ENCODE measurements around the gene GAPVD1.

The GAPVD1 gene

GRCh38 chr9:125343518-125344275 is 82.1 kb downstream of the GAPVD1 start:
- H3K36me3 ChIP-seq (ENCODE audit: control insufficient read depth, insufficient read depth, low read length): peaks cover 7% of the 10 kb centered on the region
- TF ChIP-seq, protein P1, sequence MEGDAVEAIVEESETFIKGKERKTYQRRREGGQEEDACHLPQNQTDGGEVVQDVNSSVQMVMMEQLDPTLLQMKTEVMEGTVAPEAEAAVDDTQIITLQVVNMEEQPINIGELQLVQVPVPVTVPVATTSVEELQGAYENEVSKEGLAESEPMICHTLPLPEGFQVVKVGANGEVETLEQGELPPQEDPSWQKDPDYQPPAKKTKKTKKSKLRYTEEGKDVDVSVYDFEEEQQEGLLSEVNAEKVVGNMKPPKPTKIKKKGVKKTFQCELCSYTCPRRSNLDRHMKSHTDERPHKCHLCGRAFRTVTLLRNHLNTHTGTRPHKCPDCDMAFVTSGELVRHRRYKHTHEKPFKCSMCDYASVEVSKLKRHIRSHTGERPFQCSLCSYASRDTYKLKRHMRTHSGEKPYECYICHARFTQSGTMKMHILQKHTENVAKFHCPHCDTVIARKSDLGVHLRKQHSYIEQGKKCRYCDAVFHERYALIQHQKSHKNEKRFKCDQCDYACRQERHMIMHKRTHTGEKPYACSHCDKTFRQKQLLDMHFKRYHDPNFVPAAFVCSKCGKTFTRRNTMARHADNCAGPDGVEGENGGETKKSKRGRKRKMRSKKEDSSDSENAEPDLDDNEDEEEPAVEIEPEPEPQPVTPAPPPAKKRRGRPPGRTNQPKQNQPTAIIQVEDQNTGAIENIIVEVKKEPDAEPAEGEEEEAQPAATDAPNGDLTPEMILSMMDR (IDR thresholded peaks at IDR 0.05; ENCODE audit: insufficient read depth, low read length, poor library complexity, severe bottlenecking): no peak
- H3K4me3 ChIP-seq (replicated peaks; ENCODE audit: low read depth, low read length): no peak overlapping the region
- no peaks in the 10 kb centered on the region for H3K27me3 ChIP-seq (replicated peaks; ENCODE audit: control insufficient read depth, insufficient read depth, low read length)
- DNase-seq (ENCODE audit: extremely low read depth, insufficient read length): no peak

DNA sequence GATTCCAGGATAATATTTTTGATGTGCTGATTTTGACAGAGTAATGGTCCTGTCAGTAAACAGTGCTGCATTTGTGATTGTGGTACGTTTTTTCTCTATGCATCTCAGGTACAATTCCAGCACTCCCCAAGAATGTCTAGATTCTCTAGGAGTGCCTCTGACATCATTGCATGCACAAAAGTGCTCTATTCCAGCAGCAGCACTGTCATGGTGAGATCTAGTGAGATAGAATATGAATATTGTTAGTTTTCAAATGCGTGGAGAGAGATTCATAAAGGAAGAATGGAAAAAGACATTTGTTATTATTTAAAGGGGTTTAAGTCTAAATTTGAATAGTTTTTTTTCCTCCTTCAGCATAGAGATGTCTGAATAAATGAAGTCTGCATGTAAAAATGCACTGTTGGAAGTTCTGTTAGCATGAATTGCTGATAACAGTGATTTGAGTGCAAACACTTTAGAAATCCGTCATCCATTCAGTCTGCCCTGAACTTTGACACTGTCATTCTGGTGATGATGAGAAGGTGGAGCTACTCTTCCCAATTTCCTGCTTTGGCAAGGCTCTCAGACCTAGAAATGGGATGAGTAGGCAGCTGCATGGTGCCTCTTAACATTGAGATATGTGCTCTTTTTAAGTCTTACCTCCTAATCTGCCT is 84.6 kb downstream of the GAPVD1 start:
- DNase-seq (ENCODE audit: extremely low read depth, insufficient read length): no peak
- H3K4me3 ChIP-seq (replicated peaks; ENCODE audit: low read depth, low read length): no peak overlapping the region
- H3K36me3 ChIP-seq (ENCODE audit: control insufficient read depth, insufficient read depth, low read length): peaks cover 8% of the 10 kb centered on the region
- H3K27me3 ChIP-seq (replicated peaks; ENCODE audit: control insufficient read depth, insufficient read depth, low read length): no peaks in the 10 kb centered on the region
- TF ChIP-seq, protein P1 (IDR thresholded peaks at IDR 0.05; ENCODE audit: insufficient read depth, low read length, poor library complexity, severe bottlenecking): no peak

DNA sequence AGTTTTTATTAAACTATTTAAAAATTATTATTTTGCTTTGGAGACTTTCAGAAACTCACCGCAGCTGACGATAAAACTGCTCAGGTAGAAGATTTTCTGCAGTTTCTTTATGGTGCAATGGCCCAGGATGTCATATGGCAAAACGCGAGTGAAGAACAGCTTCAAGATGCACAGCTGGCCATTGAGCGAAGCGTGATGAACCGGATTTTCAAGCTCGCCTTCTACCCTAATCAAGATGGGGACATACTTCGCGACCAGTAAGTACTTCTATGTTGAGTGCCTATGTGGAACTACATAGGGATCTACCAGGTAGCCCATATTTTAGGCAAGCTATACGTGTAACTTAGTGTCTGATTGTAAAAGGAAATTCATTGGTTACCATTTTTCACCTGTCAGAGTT is 94.0 kb downstream of the GAPVD1 start:
- H3K27me3 ChIP-seq (replicated peaks; ENCODE audit: control insufficient read depth, insufficient read depth, low read length): no peaks in the 10 kb centered on the region
- DNase-seq (ENCODE audit: extremely low read depth, insufficient read length): no peak
- TF ChIP-seq, protein P1 (IDR thresholded peaks at IDR 0.05; ENCODE audit: insufficient read depth, low read length, poor library complexity, severe bottlenecking): no peak
- no peak overlapping the region for H3K4me3 ChIP-seq (replicated peaks; ENCODE audit: low read depth, low read length)
- peaks cover 19% of the 10 kb centered on the region for H3K36me3 ChIP-seq (ENCODE audit: control insufficient read depth, insufficient read depth, low read length)

GRCh38 chr9:125356032-125356431 is 94.4 kb downstream of the GAPVD1 start:
- peaks cover 19% of the 10 kb centered on the region for H3K36me3 ChIP-seq (ENCODE audit: control insufficient read depth, insufficient read depth, low read length)
- TF ChIP-seq, protein P1 (IDR thresholded peaks at IDR 0.05; ENCODE audit: insufficient read depth, low read length, poor library complexity, severe bottlenecking): no peak
- H3K27me3 ChIP-seq (replicated peaks; ENCODE audit: control insufficient read depth, insufficient read depth, low read length): no peaks in the 10 kb centered on the region
- DNase-seq (ENCODE audit: extremely low read depth, insufficient read length): no peak
- no peak overlapping the region for H3K4me3 ChIP-seq (replicated peaks; ENCODE audit: low read depth, low read length)

DNA sequence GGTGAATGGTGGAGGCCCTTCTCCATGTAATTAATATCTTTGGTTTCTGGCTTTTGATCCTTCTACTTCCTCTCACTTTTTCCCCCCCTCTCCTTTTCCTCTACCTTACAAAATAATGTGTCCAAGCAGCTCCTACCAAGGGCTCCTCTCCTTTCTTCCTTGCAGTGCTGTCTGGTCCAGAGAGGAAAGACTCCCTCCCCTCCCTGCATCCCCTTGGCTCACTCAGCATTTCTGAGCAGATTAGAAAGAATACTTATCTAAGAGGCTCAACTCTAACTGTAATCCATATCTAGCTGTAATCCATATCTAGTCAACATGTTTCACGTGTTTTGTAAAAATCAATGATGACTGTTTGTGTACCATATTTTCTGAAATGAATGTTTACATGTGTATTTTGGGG is 97.4 kb downstream of the GAPVD1 start:
- TF ChIP-seq, protein P1 (IDR thresholded peaks at IDR 0.05; ENCODE audit: insufficient read depth, low read length, poor library complexity, severe bottlenecking): no peak
- Histone ChIP-seq H3K36me3 (ENCODE audit: control insufficient read depth, insufficient read depth, low read length) (peaks cover 18% of the 10 kb centered on the region), H3K4me3 (replicated peaks; ENCODE audit: low read depth, low read length) (no peak overlapping the region), H3K27me3 (replicated peaks; ENCODE audit: control insufficient read depth, insufficient read depth, low read length) (no peaks in the 10 kb centered on the region)
- no peak for DNase-seq (ENCODE audit: extremely low read depth, insufficient read length)
